Bronchial epithelial cell (primary cell): Measurements from ENCODE around the gene MFNG. TPM values are rescaled to one million over a fixed set of nuclear protein-coding genes. Genes with fewer than 3 reads are reported as not detected.

Source experiments
- DNase-seq: peaks from one replicate; pipeline ENCODE4 v3.0.0-alpha.2; 2010; ENCODE audit warnings: low read depth
- FAIRE-seq: peaks from 2 replicates; lab custom pipeline; 2011; peaks lifted over from hg19 to GRCh38; lab: Jason Lieb, UNC
- H3K27me3 ChIP-seq: 2 replicates; pipeline ENCODE4 v1.5.1; 2011; ENCODE audit warnings: low read length; ENCODE audit not compliant: control insufficient read depth, insufficient read depth
- H3K36me3 ChIP-seq: 2 replicates; pipeline ENCODE4 v1.5.1; 2011; ENCODE audit warnings: low read length; ENCODE audit not compliant: control insufficient read depth, insufficient read depth
- H3K4me3 ChIP-seq: 2 replicates; pipeline ENCODE4 v1.5.1; 2011; ENCODE audit warnings: mild to moderate bottlenecking, low read depth, low read length, control low read depth
- total RNA-seq: library from RNA; depleted of rRNA; stranded (reverse); fragments of >200 nt; gene quantifications from 2 replicates; pipeline ENCODE4 v1.2.1, GENCODE V29; 2014
- TF ChIP-seq, protein P1 (sequence below): IDR thresholded peaks from 2 replicates; pipeline ENCODE4 v1.5.1; 2011; ENCODE audit warnings: mild to moderate bottlenecking, moderate library complexity, low read length, control low read depth, inconsistent platforms; ENCODE audit not compliant: insufficient read depth, severe bottlenecking

Gene MFNG
- total RNA-seq, 1 donor from 2014 or later: 0.26 TPM

DNA sequence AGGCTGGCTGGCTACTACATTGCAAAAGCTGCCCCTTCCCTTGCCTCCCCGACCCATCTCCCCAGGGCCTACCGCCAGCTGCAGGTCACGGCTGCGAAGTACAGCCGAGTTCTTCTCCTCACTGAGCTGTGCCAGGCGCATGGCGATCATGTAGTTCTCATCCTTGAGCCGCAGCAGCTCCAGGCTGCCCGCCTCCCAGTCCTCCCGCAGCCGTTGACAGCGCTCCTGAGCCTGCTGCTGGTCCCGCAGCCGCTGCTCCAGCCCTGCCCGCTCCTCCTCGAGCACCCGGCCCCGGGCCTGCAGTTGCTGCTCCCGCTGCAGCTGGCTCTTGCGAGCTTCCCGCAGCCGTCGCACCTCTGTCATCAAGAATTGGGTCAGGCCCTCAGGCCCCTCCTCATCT, 29.7 kb upstream of the MFNG start:
- Histone ChIP-seq H3K4me3 (no peak overlapping the region), H3K36me3 (peaks cover 18% of the 10 kb centered on the region), H3K27me3 (no peaks in the 10 kb centered on the region)
- TF ChIP-seq, protein P1, sequence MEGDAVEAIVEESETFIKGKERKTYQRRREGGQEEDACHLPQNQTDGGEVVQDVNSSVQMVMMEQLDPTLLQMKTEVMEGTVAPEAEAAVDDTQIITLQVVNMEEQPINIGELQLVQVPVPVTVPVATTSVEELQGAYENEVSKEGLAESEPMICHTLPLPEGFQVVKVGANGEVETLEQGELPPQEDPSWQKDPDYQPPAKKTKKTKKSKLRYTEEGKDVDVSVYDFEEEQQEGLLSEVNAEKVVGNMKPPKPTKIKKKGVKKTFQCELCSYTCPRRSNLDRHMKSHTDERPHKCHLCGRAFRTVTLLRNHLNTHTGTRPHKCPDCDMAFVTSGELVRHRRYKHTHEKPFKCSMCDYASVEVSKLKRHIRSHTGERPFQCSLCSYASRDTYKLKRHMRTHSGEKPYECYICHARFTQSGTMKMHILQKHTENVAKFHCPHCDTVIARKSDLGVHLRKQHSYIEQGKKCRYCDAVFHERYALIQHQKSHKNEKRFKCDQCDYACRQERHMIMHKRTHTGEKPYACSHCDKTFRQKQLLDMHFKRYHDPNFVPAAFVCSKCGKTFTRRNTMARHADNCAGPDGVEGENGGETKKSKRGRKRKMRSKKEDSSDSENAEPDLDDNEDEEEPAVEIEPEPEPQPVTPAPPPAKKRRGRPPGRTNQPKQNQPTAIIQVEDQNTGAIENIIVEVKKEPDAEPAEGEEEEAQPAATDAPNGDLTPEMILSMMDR: no peak
- no peak for DNase-seq
- FAIRE-seq: no peak

GRCh38 chr22:37514526-37515051, 28.4 kb upstream of the MFNG start:
- TF ChIP-seq, protein P1: no peak
- DNase-seq: no peak
- Histone ChIP-seq H3K4me3 (no peak overlapping the region), H3K36me3 (peaks cover 18% of the 10 kb centered on the region), H3K27me3 (no peaks in the 10 kb centered on the region)
- FAIRE-seq: no peak

DNA sequence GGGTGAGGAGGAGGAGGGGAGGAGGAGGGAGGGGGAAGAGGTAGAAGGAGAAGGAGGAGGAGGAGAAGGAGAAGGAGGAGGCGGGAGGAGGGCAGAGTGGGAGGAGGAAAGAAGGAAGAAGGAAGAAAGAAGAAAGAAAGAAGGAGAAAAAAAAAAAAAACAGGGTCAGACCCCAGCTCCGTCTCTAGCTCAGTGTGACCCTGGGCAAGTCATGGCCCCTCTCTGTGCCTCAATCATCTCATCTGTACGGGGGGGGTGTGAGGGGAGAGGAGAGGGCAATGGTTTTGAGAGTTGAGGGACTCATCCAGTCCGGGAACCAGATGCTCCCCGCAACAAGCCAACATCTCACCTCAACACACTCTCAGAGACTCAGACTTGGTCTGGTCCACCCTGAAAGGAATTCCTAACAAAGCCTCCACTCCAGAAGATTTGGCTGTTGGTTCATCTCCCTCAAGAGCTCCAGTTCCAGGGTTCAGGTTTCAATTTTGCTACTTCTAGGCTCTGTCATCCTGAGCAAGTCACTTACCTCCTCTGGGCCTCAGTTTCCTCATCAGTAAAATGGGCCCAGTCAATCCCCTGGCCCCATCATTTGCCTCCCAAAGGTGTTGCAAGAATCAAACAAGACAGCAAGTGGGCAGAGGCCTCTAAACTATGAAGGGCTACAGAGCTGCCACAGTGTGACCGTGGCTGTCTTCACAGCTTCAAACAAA, 25.4 kb upstream of the MFNG start:
- DNase-seq (no peak), FAIRE-seq (peak; percentile 18)
- TF ChIP-seq, protein P1: no peak
- H3K27me3 ChIP-seq: no peaks in the 10 kb centered on the region
- peaks cover 37% of the 10 kb centered on the region for H3K36me3 ChIP-seq
- H3K4me3 ChIP-seq: no peak overlapping the region

- H3K4me3 ChIP-seq: no peak overlapping the region
- FAIRE-seq: no peak
- DNase-seq: no peak
- H3K27me3 ChIP-seq: no peaks in the 10 kb centered on the region
- peaks cover 47% of the 10 kb centered on the region for H3K36me3 ChIP-seq
- TF ChIP-seq, protein P1: no peak
These were observed 23.9 kb upstream of the MFNG start for GRCh38 chr22:37510091-37510490.

GRCh38 chr22:37509059-37509860, 23.1 kb upstream of the MFNG start:
- Histone ChIP-seq H3K36me3 (peaks cover 47% of the 10 kb centered on the region), H3K27me3 (no peaks in the 10 kb centered on the region), H3K4me3 (no peak overlapping the region)
- TF ChIP-seq, protein P1: no peak
- DNase-seq (no peak), FAIRE-seq (no peak)
